ENCODE results near the gene ATRNL1.

Gene ATRNL1

GRCh38 chr10:115761166-115761565 is 668.0 kb downstream of the ATRNL1 start:
- Histone ChIP-seq H3K4me1 (no peaks in the 10 kb centered on the region), H3K36me3 (ENCODE audit: control insufficient read depth, insufficient read depth, low read length) (no peaks in the 10 kb centered on the region), H3K27me3 (ENCODE audit: control insufficient read depth, insufficient read depth, low read length) (no peaks in the 10 kb centered on the region), H3K9ac (no peak overlapping the region), H3K4me2 (ENCODE audit: low read length) (no peak overlapping the region), H2AFZ (no peak overlapping the region), H3K27ac (no peak overlapping the region), H3K9me3 (ENCODE audit: control insufficient read depth, low read length) (no peaks in the 10 kb centered on the region), H3K79me2 (no peaks in the 10 kb centered on the region), H3K4me3 (ENCODE audit: low read depth, low read length) (no peak overlapping the region)
- no peak for TF ChIP-seq CTCF (IDR thresholded peaks at IDR 0.05)

- Histone ChIP-seq H3K4me2 (ENCODE audit: low read length) (no peak overlapping the region), H2AFZ (peak overlapping the region; percentile 9), H3K79me2 (no peaks in the 10 kb centered on the region), H3K27ac (no peak overlapping the region), H3K4me3 (ENCODE audit: low read depth, low read length) (no peak overlapping the region), H3K27me3 (ENCODE audit: control insufficient read depth, insufficient read depth, low read length) (no peaks in the 10 kb centered on the region), H3K9ac (no peak overlapping the region), H3K4me1 (no peaks in the 10 kb centered on the region), H3K9me3 (ENCODE audit: control insufficient read depth, low read length) (no peaks in the 10 kb centered on the region), H3K36me3 (ENCODE audit: control insufficient read depth, insufficient read depth, low read length) (no peaks in the 10 kb centered on the region)
- TF ChIP-seq CTCF (IDR thresholded peaks at IDR 0.05): no peak
These were observed 668.9 kb downstream of the ATRNL1 start for GRCh38 chr10:115762029-115762428.

- Histone ChIP-seq H3K36me3 (ENCODE audit: control insufficient read depth, insufficient read depth, low read length) (no peaks in the 10 kb centered on the region), H3K4me1 (peaks cover 2% of the 10 kb centered on the region), H3K9me3 (ENCODE audit: control insufficient read depth, low read length) (no peaks in the 10 kb centered on the region), H3K27ac (no peak overlapping the region), H3K79me2 (no peaks in the 10 kb centered on the region), H3K4me3 (ENCODE audit: low read depth, low read length) (no peak overlapping the region), H3K9ac (no peak overlapping the region), H2AFZ (no peak overlapping the region), H3K27me3 (ENCODE audit: control insufficient read depth, insufficient read depth, low read length) (no peaks in the 10 kb centered on the region), H3K4me2 (ENCODE audit: low read length) (no peak overlapping the region)
- no peak for TF ChIP-seq CTCF (IDR thresholded peaks at IDR 0.05)
These were observed 678.6 kb downstream of the ATRNL1 start for GRCh38 chr10:115771755-115772154.

GRCh38 chr10:115772606-115773005 is 679.4 kb downstream of the ATRNL1 start:
- no peak overlapping the region for H2AFZ ChIP-seq
- no peak overlapping the region for H3K4me3 ChIP-seq (ENCODE audit: low read depth, low read length)
- no peaks in the 10 kb centered on the region for H3K79me2 ChIP-seq
- H3K27ac ChIP-seq: no peak overlapping the region
- H3K27me3 ChIP-seq (ENCODE audit: control insufficient read depth, insufficient read depth, low read length): no peaks in the 10 kb centered on the region
- no peaks in the 10 kb centered on the region for H3K9me3 ChIP-seq (ENCODE audit: control insufficient read depth, low read length)
- H3K4me1 ChIP-seq: peaks cover 2% of the 10 kb centered on the region
- no peak overlapping the region for H3K9ac ChIP-seq
- H3K4me2 ChIP-seq (ENCODE audit: low read length): no peak overlapping the region
- TF ChIP-seq CTCF (IDR thresholded peaks at IDR 0.05): no peak
- no peaks in the 10 kb centered on the region for H3K36me3 ChIP-seq (ENCODE audit: control insufficient read depth, insufficient read depth, low read length)

GRCh38 chr10:115773832-115774231 is 680.7 kb downstream of the ATRNL1 start:
- H2AFZ ChIP-seq: no peak overlapping the region
- no peaks in the 10 kb centered on the region for H3K27me3 ChIP-seq (ENCODE audit: control insufficient read depth, insufficient read depth, low read length)
- H3K9me3 ChIP-seq (ENCODE audit: control insufficient read depth, low read length): no peaks in the 10 kb centered on the region
- no peak overlapping the region for H3K4me3 ChIP-seq (ENCODE audit: low read depth, low read length)
- no peak overlapping the region for H3K9ac ChIP-seq
- TF ChIP-seq CTCF (IDR thresholded peaks at IDR 0.05): no peak
- no peaks in the 10 kb centered on the region for H3K36me3 ChIP-seq (ENCODE audit: control insufficient read depth, insufficient read depth, low read length)
- H3K27ac ChIP-seq: no peak overlapping the region
- no peaks in the 10 kb centered on the region for H3K79me2 ChIP-seq
- peaks cover 2% of the 10 kb centered on the region for H3K4me1 ChIP-seq
- H3K4me2 ChIP-seq (ENCODE audit: low read length): no peak overlapping the region

Data from parathyroid adenoma (tissue), 2 donors.